Stomach (tissue), 4 donors: Measurements from ENCODE around the gene PIP5K1B.
"Not testable (repeated sequence)": the region's sequence is repeated elsewhere in the genome, so short reads cannot be mapped to it uniquely, and the experiment has no call there.

Source experiments
- CTCF ChIP-seq, 7 experiments: fragments of 450-650 bp in 4 of 7; fragments of 200-600 bp in 3 of 7; sonication (generic) in 3 of 7; IDR thresholded peaks; one replicate each; pipeline ENCODE4 v1.5.1; 2016 to 2019; ENCODE audit warnings: antibody characterized with exemption in 7 of 7, control low read depth in 2 of 7, mild to moderate bottlenecking in 1 of 7
- POLR2A ChIP-seq, 4 donors: fragments of 450-650 bp; IDR thresholded peaks; one replicate each; pipeline ENCODE4 v1.6.1; 2016; ENCODE audit warnings: antibody characterized with exemption in 4 of 4, control low read depth in 2 of 4, mild to moderate bottlenecking in 1 of 4, moderate library complexity in 1 of 4
- POLR2AphosphoS5 ChIP-seq, 3 donors: sonication (generic); formaldehyde crosslinking; IDR thresholded peaks; one replicate each; pipeline ENCODE4 v1.6.1; 2016; ENCODE audit warnings: antibody characterized with exemption in 3 of 3

DNA sequence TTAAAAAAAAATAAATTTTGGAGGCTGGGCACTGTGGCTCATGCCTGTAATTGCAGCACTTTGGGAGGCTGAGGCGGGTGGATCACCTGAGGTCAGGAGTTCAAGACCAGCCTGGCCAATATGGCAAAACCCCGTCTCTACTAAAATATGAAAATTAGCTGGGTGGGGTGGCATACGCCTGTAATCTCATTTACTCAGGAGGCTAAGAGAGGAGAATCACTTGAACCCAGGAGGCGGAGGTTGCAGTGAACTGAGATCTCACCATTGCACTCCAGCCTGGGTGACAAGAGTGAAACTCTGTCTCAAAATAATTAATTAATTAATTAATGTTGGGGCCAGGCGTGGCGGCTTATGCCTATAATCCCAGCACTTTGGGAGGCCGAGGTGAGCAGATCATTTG is 281.9 kb downstream of the PIP5K1B start:
- TF ChIP-seq POLR2A, CTCF, POLR2AphosphoS5 (IDR thresholded peaks at IDR 0.05): not testable (repeated sequence)
